Esophagus (tissue), 2 donors: Measurements from ENCODE around the gene FUT1. TPM values are rescaled to one million over a fixed set of nuclear protein-coding genes. Genes with fewer than 3 reads are reported as not detected.

Experiments
- H3K27ac ChIP-seq, 2 donors: one replicate each; pipeline ENCODE4 v1.5.1; 2013; ENCODE audit warnings: low read depth in 2 of 2, mild to moderate bottlenecking in 2 of 2, inconsistent platforms in 1 of 2, low read length in 1 of 2, moderate library complexity in 1 of 2
- H3K27me3 ChIP-seq, 2 donors: one replicate each; pipeline ENCODE4 v1.6.1; 2013; ENCODE audit warnings: low read length in 2 of 2, control low read depth in 1 of 2, mild to moderate bottlenecking in 1 of 2; ENCODE audit not compliant: insufficient read depth in 2 of 2, control insufficient read depth in 1 of 2
- H3K36me3 ChIP-seq, 2 donors: one replicate each; pipeline ENCODE4 v1.6.1; 2013; ENCODE audit warnings: low read length in 1 of 2; ENCODE audit not compliant: control insufficient read depth in 2 of 2, insufficient read depth in 2 of 2
- H3K4me1 ChIP-seq, 2 donors: one replicate each; pipeline ENCODE4 v1.6.1; 2013; ENCODE audit warnings: low read length in 1 of 2; ENCODE audit not compliant: control insufficient read depth in 2 of 2, insufficient read depth in 2 of 2
- H3K4me3 ChIP-seq, 2 donors: one replicate each; pipeline ENCODE4 v1.5.1; 2013; ENCODE audit warnings: low read length in 2 of 2, mild to moderate bottlenecking in 2 of 2, low read depth in 1 of 2, moderate library complexity in 1 of 2
- H3K9me3 ChIP-seq, 2 donors: one replicate each; pipeline ENCODE4 v1.6.1; 2013; ENCODE audit warnings: mild to moderate bottlenecking in 2 of 2, low read depth in 1 of 2, low read length in 1 of 2, moderate library complexity in 1 of 2; ENCODE audit not compliant: control insufficient read depth in 2 of 2, insufficient read depth in 1 of 2
- WGBS, 2 donors: extraction: QIAGEN DNeasy Blood & Tissue Kit; methylation state at CpG; one replicate each; pipeline ENCODE4 v1.1.7; 2013; 5-methylcytosine and 5-hydroxymethylcytosine counted together
- polyA plus RNA-seq, 2 donors: library from polyadenylated mRNA; stranded (reverse); fragments of 200-250 nt; gene quantifications; one replicate each; pipeline ENCODE4 v1.2.3, GENCODE V29; 2013
- donor health status: healthy with polysubstance abuse.
- donor health status: Bipolar disorder and iron deficiency.

The FUT1 gene
- polyA plus RNA-seq, 2 donors, result 1.1 to 2.4 TPM

DNA sequence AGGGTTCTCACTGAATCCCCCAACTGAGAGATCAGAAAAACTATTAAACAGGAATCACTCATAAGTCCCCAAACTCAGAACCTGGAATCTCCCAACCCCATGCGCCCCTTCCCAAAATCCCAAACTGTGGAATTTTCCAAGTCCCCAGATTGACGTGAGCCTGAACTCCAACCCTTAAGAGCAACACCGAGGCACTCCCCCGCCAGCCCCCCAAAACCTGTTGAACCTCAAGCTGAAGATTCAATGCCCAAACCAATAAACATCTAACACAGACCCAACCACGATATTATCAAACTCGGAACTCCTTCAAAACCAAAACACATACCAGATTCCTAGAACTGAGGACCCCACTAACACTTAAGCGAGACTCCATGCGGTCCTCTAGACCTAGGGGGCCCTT, 6.3 kb downstream of the FUT1 start:
- Histone ChIP-seq H3K9me3 (peaks cover 0 to 2% of the 10 kb centered on the region in 2 donors), H3K36me3 (peaks cover 0 to 8% of the 10 kb centered on the region in 2 donors), H3K4me1 (peaks cover 3 to 6% of the 10 kb centered on the region in 2 donors), H3K27ac (no peak overlapping the region), H3K4me3 (no peak overlapping the region), H3K27me3 (no peaks in the 10 kb centered on the region)
- 79 to 80% methylated on average over 8 of the region's 8 CpGs for whole genome bisulfite sequencing, 2 donors

DNA sequence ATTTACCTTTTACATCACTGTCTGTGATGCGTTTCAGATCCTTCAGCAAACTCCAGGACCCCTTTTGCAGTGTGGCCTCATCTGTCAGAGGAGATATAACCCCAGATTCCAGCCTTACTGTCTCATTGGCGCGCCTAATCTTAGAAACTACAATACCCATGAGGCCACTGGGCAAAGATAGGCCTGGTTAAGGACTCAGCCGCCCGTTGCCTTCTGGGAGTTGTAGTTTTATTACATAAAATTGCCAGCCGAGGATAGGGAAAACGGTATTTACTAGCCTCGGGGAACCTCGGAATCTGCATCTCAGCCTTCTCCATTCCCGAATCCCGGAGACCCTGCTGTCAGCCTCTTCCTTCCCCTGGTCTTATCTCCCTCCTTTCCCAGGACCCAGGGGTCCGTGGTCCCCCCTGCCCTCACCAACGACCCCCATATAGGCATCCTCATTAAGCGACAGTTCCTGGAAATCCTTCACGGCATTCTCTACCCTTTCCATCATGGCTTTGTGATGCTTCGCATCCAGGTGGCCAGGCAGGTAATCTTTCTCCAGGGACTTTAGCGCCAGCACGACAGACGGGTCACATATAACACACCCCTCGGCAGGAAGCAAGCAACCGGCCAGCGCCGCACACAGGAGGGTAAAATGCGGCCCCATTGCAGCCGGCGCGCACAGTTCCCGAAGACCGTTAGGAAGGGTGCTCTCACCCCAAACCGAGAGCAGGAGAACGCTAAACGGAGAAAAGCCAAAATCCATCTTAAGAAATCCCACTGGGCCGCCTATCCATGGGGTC, 7.0 kb downstream of the FUT1 start:
- peaks cover 0 to 7% of the 10 kb centered on the region in 2 donors for H3K36me3 ChIP-seq
- H3K9me3 ChIP-seq, result peaks cover 0 to 2% of the 10 kb centered on the region in 2 donors
- no peaks in the 10 kb centered on the region for H3K27me3 ChIP-seq
- H3K4me3 ChIP-seq, result no peak overlapping the region
- peaks cover 5 to 10% of the 10 kb centered on the region in 2 donors for H3K4me1 ChIP-seq
- H3K27ac ChIP-seq, result no peak overlapping the region
- 37 to 46% methylated on average over 33 of the region's 33 CpGs for WGBS, 2 donors

DNA sequence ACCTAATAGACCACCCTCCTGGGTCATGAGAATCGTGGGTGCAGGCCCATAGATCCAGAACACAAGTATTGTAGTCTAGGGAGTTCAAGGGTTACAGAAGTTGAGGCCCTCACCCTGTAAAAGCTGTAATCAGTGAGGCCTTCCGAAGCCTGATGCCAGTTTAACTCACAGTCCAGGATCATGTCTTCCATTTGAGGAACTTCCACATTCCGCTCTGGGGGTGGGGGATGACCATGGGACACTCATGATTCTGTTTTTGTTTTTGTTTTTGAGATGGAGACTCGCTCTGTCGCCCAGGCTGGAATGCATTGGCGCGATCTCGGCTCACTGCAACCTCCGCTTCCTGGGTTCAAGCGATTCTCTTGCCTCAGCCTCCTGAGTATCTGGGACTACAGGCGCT, 10.3 kb downstream of the FUT1 start:
- 91 to 92% methylated on average over 11 of the region's 11 CpGs for WGBS, 2 donors
- Histone ChIP-seq H3K27ac (peak overlapping the region in 1 of 2 donors; percentile 71), H3K4me1 (peaks cover 3 to 20% of the 10 kb centered on the region in 2 donors), H3K36me3 (no peaks in the 10 kb centered on the region), H3K27me3 (no peaks in the 10 kb centered on the region), H3K4me3 (no peak overlapping the region), H3K9me3 (peaks cover 0 to 2% of the 10 kb centered on the region in 2 donors)

DNA sequence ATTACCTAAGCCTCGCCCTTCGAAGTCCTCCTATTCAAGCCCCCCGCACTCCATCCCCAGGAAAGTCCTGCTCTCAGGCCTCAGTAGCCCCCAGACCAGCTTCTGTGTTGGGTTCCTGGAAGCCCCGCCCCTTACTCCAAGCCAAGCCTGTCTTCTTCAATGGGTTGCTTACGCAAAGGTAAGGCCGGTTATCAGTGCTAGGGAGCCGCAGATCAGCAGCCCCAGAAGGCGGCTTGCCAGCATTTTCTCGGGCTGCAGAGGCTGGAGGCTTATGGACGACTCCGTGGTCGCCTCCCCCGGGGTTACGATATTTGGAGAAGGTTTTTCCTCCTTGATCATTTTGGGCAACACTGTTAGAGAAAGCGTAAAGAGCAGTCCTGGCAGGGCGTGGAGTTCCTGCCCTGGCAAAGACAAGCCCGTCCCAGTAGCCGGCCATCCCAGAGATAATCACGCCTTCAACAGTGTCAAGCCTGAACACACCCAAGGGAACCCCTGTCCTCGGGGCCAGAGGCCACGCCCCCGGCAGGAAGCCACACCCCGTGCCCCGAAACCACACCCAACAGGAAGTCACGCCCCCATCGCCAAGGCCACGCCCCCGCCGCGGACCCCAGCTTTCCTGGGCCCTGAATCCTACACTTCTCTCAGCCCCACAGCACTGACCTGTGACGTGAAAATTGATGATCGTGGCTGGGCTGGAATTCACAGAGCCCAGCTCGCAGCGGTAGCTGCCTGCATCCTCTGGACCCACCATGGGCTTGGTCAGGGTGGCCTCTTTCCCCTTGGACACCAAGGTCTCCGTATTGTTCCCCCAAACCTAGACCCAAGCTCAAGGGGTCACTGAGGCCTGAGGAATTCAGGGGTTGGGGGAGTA, 11.1 kb downstream of the FUT1 start:
- peaks cover 0 to 2% of the 10 kb centered on the region in 2 donors for H3K9me3 ChIP-seq
- H3K36me3 ChIP-seq, result no peaks in the 10 kb centered on the region
- peaks cover 3 to 20% of the 10 kb centered on the region in 2 donors for H3K4me1 ChIP-seq
- 32 to 38% methylated on average over 35 of the region's 35 CpGs for WGBS, 2 donors
- no peak overlapping the region for H3K4me3 ChIP-seq
- peak overlapping the region; percentile 74 to 79 for H3K27ac ChIP-seq
- H3K27me3 ChIP-seq, result no peaks in the 10 kb centered on the region

DNA sequence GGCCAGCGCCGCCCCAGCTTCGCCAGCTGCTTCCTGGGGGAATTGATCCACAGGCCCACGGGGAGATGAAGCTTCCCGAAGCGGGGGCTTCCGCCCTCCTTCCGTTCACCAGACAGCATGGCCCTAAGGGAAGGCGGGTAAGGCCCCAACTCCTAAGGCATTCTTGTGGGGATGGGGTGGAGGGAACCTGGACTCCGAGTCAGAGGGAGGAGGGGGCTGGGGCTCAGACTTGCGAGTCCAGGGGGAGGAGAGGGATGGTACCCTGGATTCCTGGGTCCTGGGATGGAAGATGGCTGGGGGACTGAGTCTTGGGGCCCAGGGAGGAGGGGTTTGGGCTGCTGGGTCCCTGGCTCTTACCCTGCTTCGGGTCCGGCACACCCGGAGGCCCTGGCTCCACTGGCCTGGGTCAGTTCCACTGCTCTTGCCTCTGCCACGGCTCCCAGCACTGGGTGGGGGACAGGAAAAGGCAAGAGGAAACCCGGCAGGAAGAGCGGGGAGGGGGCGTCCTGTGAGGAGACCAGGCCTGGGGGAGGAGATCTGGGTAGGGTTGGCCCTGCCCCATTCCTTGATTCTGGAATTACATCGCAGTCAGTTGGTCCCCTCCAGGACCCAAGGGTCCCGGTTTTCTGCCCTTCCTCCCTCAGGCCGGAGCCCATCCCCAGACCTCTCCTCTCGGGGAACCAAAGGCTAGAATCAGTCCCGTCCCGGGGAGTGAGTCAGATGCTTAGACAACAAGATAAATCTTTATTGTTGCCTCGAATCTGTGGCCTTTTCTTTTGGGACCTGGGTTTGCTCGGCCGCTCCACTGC, 12.1 kb downstream of the FUT1 start, which contains the start of gene RASIP1:
Gene RASIP1 (minus strand): TSS at position 447 of the 809 bp plus-strand sequence. CDS start 328 bp downstream, at position 119.
- Histone ChIP-seq H3K27me3 (no peaks in the 10 kb centered on the region), H3K27ac (peak within 1 kb of the TSS; percentile 74 to 79), H3K4me3 (peak within 1 kb of the TSS; percentile 55 to 67), H3K36me3 (no peaks in the 10 kb centered on the region), H3K4me1 (peaks cover 3 to 20% of the 10 kb centered on the region in 2 donors), H3K9me3 (peaks cover 0 to 2% of the 10 kb centered on the region in 2 donors)
- WGBS, 2 donors, result 48 to 61% methylated on average over 26 to 27 of the region's 27 CpGs

DNA sequence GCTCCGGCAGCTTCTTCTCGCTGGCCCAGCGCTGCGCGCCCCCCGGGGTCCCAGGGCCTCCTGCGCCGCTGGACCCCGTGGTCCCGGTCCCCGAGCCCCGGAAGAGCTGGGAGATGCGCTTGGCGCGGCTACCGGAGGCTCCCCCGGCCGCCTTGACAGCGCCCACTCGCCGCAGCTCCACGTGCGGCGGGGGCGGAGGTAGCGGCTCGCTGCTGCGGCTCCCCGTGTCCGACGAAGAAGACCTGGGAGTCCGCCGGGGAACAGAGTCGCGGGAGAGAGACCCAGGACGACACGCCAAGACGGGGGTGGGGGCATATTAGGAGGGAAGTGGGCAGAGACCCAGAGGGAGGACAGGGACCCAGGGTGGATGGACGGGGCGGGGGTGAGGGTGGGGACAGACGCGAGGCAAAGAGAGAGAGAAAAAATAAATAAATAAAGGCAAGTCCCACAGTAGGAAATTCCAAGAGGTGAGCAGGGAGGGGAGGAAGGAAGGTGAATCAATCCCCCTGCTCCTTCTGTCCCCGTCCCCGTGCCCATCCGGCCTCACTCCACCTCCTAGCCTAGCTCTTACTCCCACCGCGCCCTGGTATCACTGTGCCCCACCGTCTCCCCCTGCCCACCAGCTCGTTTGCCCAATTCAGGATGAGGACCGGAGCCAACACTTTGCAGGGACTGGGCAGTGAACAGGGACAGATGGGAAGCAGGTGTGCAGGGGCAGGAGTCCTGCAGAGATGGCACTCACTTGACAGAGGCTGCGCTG, 12.9 kb downstream of the FUT1 start:
- H3K27me3 ChIP-seq, result no peaks in the 10 kb centered on the region

DNA sequence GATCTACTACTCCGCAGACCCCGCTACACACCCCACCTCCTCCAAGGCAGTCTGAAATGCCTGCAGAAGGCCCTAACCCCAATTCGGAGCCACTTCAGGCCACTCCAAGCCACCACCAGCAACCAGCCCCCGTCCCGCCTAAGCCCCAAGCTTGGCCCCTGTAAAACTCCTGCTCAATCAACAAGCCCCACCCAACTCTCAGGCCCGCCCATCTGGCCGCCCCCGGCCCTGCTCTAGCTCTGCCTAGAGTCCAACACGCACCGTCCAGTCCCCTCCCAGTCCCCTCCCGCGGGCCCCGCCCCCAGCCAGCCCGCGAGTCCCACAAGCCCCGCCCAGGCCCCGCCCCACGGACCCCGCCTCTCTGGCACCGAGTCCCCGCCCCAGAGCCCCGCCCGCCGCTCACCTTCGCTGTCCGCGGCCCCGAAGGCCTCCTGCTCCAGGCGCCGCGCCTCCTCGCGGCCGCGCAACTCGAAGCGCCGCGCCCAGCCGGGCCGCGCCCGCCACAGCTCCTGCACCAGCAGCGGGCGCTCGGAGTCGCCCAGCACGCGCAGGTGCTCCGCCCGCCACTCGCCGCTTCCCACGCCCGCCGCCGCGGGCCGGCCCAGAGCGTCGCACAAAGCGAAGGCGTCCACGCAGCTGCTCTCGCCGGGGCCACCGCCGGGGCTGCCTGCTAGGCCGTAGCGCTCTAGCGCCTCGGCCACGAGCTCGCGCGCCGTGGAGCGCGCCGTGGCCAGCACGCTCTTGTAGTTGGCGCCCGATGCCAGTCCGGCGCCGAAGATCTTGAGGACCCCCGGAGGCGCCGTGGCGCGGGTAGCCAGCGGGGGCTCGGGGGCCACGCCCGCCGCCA, 13.7 kb downstream of the FUT1 start:
- no peaks in the 10 kb centered on the region for H3K27me3 ChIP-seq
- H3K27ac ChIP-seq, result peak overlapping the region; percentile 66 to 77
- peak overlapping the region; percentile 55 to 67 for H3K4me3 ChIP-seq
- H3K36me3 ChIP-seq, result no peaks in the 10 kb centered on the region
- peaks cover 3 to 20% of the 10 kb centered on the region in 2 donors for H3K4me1 ChIP-seq
- 2% methylated on average over 70 to 96 of the region's 96 CpGs for WGBS, 2 donors
- H3K9me3 ChIP-seq, result peaks cover 0 to 2% of the 10 kb centered on the region in 2 donors

More for the DNA sequence above, 12.9 kb downstream of the FUT1 start:
- WGBS, 2 donors, result 9 to 11% methylated on average over 48 to 51 of the region's 51 CpGs
- H3K36me3 ChIP-seq, result no peaks in the 10 kb centered on the region
- H3K27ac ChIP-seq, result peak overlapping the region; percentile 66 to 70
- H3K9me3 ChIP-seq, result peaks cover 0 to 2% of the 10 kb centered on the region in 2 donors
- H3K4me1 ChIP-seq, result peaks cover 3 to 20% of the 10 kb centered on the region in 2 donors
- peak overlapping the region; percentile 55 to 67 for H3K4me3 ChIP-seq

DNA sequence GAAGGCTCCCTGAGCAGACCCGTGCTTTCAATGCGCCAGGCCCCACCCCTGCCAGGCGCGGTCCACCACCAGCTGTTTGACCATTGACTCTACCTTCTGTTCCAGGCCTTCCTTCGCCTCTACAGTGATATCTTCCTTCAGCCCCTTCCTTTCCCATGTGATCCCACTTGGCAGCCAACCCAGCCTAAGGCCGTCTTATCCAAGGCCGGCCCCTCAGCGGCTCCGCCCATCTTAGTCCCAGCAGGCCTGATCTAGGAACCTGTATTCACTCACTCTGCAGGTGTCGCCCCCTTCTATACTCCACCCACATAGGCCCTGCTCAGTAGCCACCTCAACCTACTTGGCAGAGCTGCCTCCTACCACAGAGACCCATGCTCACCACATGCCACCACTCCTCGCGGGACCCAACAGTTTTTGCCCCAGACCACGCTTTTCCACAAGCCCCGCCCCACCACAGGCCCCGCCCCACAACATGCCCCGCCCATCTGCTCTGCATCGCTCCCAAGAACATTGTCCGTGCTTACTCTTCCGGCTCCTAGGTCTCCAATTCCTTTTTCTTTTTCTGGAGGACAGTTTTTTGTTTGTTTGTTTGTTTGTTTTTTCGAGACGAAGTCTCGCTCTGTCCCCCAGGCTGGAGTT, 15.0 kb downstream of the FUT1 start:
- Histone ChIP-seq H3K4me1 (peaks cover 3 to 20% of the 10 kb centered on the region in 2 donors), H3K36me3 (no peaks in the 10 kb centered on the region), H3K4me3 (no peak overlapping the region), H3K27me3 (no peaks in the 10 kb centered on the region), H3K27ac (no peak overlapping the region), H3K9me3 (peaks cover 0 to 2% of the 10 kb centered on the region in 2 donors)
- 60 to 68% methylated on average over 22 of the region's 22 CpGs for WGBS, 2 donors
